ENCODE results near the gene LACTBL1.

- no peak for TF ChIP-seq GATA2 (IDR thresholded peaks at IDR 0.05; ENCODE audit: low read depth, low read length)
- TF ChIP-seq GATA3 (IDR thresholded peaks at IDR 0.05; ENCODE audit: low read depth, low read length), result no peak
These were observed 56.7 kb downstream of the LACTBL1 start for GRCh38 chr1:22915816-22916470.
